Esophagus squamous epithelium (tissue), 4 donors: ENCODE measurements around the gene CCM2.

Experiments
- CTCF ChIP-seq, 6 experiments: fragments of 450-650 bp in 4 of 6; fragments of 200-600 bp in 2 of 6; sonication (generic) in 2 of 6; IDR thresholded peaks; one replicate each; pipeline ENCODE4 v1.5.1; 2016 to 2019; ENCODE audit warnings: antibody characterized with exemption in 6 of 6, mild to moderate bottlenecking in 4 of 6, moderate library complexity in 4 of 6
- POLR2A ChIP-seq, 4 donors: fragments of 450-650 bp; IDR thresholded peaks; one replicate each; pipeline ENCODE4 v1.6.1; 2017; ENCODE audit warnings: antibody characterized with exemption in 4 of 4, mild to moderate bottlenecking in 4 of 4, moderate library complexity in 3 of 4

GRCh38 chr7:45074528-45075354 lies 74.7 kb downstream of the CCM2 start:
- no peak for TF ChIP-seq CTCF (IDR thresholded peaks at IDR 0.05)
- no peak for TF ChIP-seq POLR2A (IDR thresholded peaks at IDR 0.05)
